Measurements from ENCODE around the gene REN.

- TF ChIP-seq CTCF (IDR thresholded peaks at IDR 0.05; ENCODE audit: insufficient read depth, low read depth, low read length) (no peak), EZH2 (IDR thresholded peaks at IDR 0.05; ENCODE audit: insufficient read depth, low read length) (no peak)
Measured at GRCh38 chr1:204141131-204141530, 25.0 kb downstream of the REN start.
